ENCODE results near the gene PTPRG. TPM values are rescaled to one million over a fixed set of nuclear protein-coding genes. Genes with fewer than 3 reads are reported as not detected.

The PTPRG gene
- total and polyA plus RNA-seq, 2 experiments from 2014 or later: 8.5 to 34.9 TPM

DNA sequence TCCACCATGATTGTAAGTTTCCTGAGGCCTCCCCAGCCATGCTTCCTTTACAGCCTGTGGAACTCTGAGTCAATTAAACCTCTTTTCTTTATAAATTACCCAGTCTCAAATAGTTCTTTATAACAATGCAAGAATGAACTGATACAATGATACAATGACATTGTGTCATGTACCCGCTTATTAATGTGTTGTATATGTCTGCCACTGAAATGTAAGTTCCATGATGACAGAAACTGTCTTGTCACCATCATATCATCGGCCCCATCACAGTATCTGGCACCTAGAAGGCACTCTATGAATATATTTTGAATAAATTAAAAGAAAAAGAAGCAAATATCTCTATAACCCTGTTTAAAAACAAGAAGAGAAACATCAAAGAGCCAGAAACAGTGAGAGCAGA lies 782.4 kb downstream of the PTPRG start:
- Histone ChIP-seq H3K27me3 (no peaks in the 10 kb centered on the region), H3K36me3 (replicated peaks; ENCODE audit: insufficient read depth, low read depth) (no peaks in the 10 kb centered on the region), H3K79me2 (no peaks in the 10 kb centered on the region), H4K20me1 (ENCODE audit: insufficient read depth, poor library complexity, severe bottlenecking) (no peaks in the 10 kb centered on the region), H3K4me3 (no peak overlapping the region), H3K27ac (no peak overlapping the region), H3K9me3 (ENCODE audit: low read depth) (no peaks in the 10 kb centered on the region), H3K4me2 (no peak overlapping the region), H2AFZ (no peak overlapping the region), H3K4me1 (ENCODE audit: insufficient read depth) (no peaks in the 10 kb centered on the region), H3K9me2 (replicated peaks; ENCODE audit: insufficient read depth) (no peaks in the 10 kb centered on the region)
- TF ChIP-seq EZH2phosphoT487 (IDR thresholded peaks at IDR 0.05; ENCODE audit: low read depth, severe bottlenecking, unreplicated experiment): no peak
- no peak for TF ChIP-seq EZH2 (IDR thresholded peaks at IDR 0.05; ENCODE audit: borderline replicate concordance)
- TF ChIP-seq CTCF (IDR thresholded peaks at IDR 0.05; ENCODE audit: poor library complexity): no peak
- 85% methylated on average over 2 of the region's 2 CpGs for WGBS (ENCODE audit: low lambda C conversion rate, missing lambda C conversion rate)
- no peak for DNase-seq (ENCODE audit: low spot score)

Small RNAs within 50 kb of the gene (small RNA-seq; reads per million reads assigned to genes)
- gene RF00019: not detected
- not detected for gene RNU2-10P
